GM12874 (cell line): ENCODE data around the gene EML1.

Source experiments
- CTCF ChIP-seq: IDR thresholded peaks from 2 replicates; pipeline ENCODE4 v1.5.1; 2011; ENCODE audit warnings: low read depth, mild to moderate bottlenecking, control low read depth, low read length, moderate library complexity; ENCODE audit not compliant: insufficient read depth

EML1 gene

GRCh38 chr14:99777951-99778350, 15.3 kb upstream of the EML1 start:
- TF ChIP-seq CTCF: no peak

- no peak for TF ChIP-seq CTCF
Measured at GRCh38 chr14:99779751-99780150, 13.5 kb upstream of the EML1 start.

GRCh38 chr14:99780690-99781089, 12.5 kb upstream of the EML1 start:
- no peak for TF ChIP-seq CTCF

GRCh38 chr14:99781091-99781490, 12.1 kb upstream of the EML1 start:
- TF ChIP-seq CTCF: no peak

GRCh38 chr14:99781853-99782610, 11.2 kb upstream of the EML1 start:
- no peak for TF ChIP-seq CTCF

GRCh38 chr14:99784508-99784907, 8.7 kb upstream of the EML1 start:
- no peak for TF ChIP-seq CTCF

- TF ChIP-seq CTCF: no peak
Measured at GRCh38 chr14:99785426-99785825, 7.8 kb upstream of the EML1 start.
